ENCODE results near the gene FKRP.

DNA sequence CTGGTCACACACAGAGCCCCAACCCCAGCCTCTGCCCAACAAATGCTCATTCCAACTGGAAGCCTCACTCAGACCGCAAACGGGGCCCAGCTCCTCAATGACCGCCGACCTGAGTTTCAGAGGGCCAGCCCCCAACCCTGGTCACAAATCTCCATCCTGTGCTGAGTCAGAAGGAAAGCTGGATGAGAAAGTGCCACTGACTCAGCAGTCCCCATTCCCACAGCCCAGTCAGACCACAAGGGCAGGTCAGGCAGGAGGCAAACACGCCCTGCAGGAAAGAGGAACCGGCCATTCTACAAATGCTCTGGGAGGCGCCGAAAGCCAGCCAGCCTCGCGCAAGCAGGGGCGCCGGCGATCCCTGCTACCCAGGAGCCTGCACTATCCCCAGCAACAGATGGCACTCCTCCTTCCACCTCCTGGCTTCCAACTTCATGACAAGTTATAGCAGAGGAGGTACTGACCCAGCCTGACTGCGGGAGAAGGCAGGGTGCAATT is 14.8 kb upstream of the FKRP start:
- no peak for TF ChIP-seq EZH2 (optimal IDR thresholded peaks at IDR 0.05; ENCODE audit: low read depth, low read length)
- TF ChIP-seq, protein P1, sequence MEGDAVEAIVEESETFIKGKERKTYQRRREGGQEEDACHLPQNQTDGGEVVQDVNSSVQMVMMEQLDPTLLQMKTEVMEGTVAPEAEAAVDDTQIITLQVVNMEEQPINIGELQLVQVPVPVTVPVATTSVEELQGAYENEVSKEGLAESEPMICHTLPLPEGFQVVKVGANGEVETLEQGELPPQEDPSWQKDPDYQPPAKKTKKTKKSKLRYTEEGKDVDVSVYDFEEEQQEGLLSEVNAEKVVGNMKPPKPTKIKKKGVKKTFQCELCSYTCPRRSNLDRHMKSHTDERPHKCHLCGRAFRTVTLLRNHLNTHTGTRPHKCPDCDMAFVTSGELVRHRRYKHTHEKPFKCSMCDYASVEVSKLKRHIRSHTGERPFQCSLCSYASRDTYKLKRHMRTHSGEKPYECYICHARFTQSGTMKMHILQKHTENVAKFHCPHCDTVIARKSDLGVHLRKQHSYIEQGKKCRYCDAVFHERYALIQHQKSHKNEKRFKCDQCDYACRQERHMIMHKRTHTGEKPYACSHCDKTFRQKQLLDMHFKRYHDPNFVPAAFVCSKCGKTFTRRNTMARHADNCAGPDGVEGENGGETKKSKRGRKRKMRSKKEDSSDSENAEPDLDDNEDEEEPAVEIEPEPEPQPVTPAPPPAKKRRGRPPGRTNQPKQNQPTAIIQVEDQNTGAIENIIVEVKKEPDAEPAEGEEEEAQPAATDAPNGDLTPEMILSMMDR (IDR thresholded peaks at IDR 0.05; ENCODE audit: low read length): no peak
- TF ChIP-seq EZH2phosphoT487 (IDR thresholded peaks at IDR 0.05; ENCODE audit: low read length): no peak

Data from MM.1S (cell line).